DND-41 (cell line): Measurements from ENCODE around the gene AKAP1.

ENCODE experiments used
- ATAC-seq: fragments of 200-7000 bp; cut with Tn5 transposase; 3 replicates; pipeline ENCODE4 v1.9.1; 2021; ENCODE audit warnings: low read depth; ENCODE audit not compliant: insufficient read depth
- DNase-seq: peaks from one replicate; pipeline ENCODE4 v3.0.0-alpha.2; 2020
- H2AFZ ChIP-seq: 2 replicates; pipeline ENCODE4 v1.6.0; 2012; ENCODE audit warnings: low read depth, low read length
- H3K27ac ChIP-seq: 2 replicates; pipeline ENCODE4 v1.5.1; 2012; ENCODE audit warnings: low read length, inconsistent platforms
- H3K27me3 ChIP-seq: fragments of 200-600 bp; sonication (generic); 2 replicates; pipeline ENCODE4 v1.6.0; 2012; ENCODE audit warnings: low read length, mild to moderate bottlenecking, inconsistent platforms; ENCODE audit not compliant: insufficient read depth, poor library complexity
- H3K36me3 ChIP-seq: 2 replicates; pipeline ENCODE4 v1.5.1; 2012; ENCODE audit warnings: low read length, inconsistent platforms; ENCODE audit not compliant: insufficient read depth
- H3K4me1 ChIP-seq: 2 replicates; pipeline ENCODE4 v1.5.1; 2012; ENCODE audit warnings: mild to moderate bottlenecking, low read length; ENCODE audit not compliant: insufficient read depth
- H3K4me2 ChIP-seq: 2 replicates; pipeline ENCODE4 v1.6.0; 2012; ENCODE audit warnings: mild to moderate bottlenecking, moderate library complexity, low read length, inconsistent platforms; ENCODE audit not compliant: insufficient read depth
- H3K4me3 ChIP-seq, 2 experiments: fragments of 200-600 bp in 1 of 2; shearing (Covaris generic) in 1 of 2; 2 replicates each; pipeline ENCODE4 v1.5.1; 2012 to 2016; ENCODE audit warnings: inconsistent platforms in 2 of 2, low read length in 2 of 2, mild to moderate bottlenecking in 2 of 2, low read depth in 1 of 2, moderate library complexity in 1 of 2
- H3K79me2 ChIP-seq: 2 replicates; pipeline ENCODE4 v1.6.0; 2012; ENCODE audit warnings: low read length, inconsistent platforms; ENCODE audit not compliant: insufficient read depth
- H3K9ac ChIP-seq: 2 replicates; pipeline ENCODE4 v1.6.0; 2012; ENCODE audit warnings: low read depth, mild to moderate bottlenecking, inconsistent platforms, low read length, moderate library complexity
- H3K9me3 ChIP-seq: 2 replicates; pipeline ENCODE4 v1.5.1; 2012; ENCODE audit warnings: low read length, moderate library complexity, mild to moderate bottlenecking, inconsistent platforms; ENCODE audit not compliant: insufficient read depth, severe bottlenecking
- H4K20me1 ChIP-seq: 2 replicates; pipeline ENCODE4 v1.6.0; 2012; ENCODE audit warnings: low read length; ENCODE audit not compliant: insufficient read depth
- EZH2 ChIP-seq: IDR thresholded peaks from 3 replicates; pipeline ENCODE4 v1.6.1; 2012; ENCODE audit warnings: borderline replicate concordance, low read depth, mild to moderate bottlenecking, moderate library complexity, low read length, inconsistent platforms; ENCODE audit not compliant: severe bottlenecking
- TF ChIP-seq, protein P1 (sequence below): IDR thresholded peaks from 2 replicates; pipeline ENCODE4 v1.5.1; 2012; ENCODE audit warnings: borderline replicate concordance, low read length, moderate library complexity, mild to moderate bottlenecking; ENCODE audit not compliant: poor library complexity, severe bottlenecking; ENCODE audit errors: extremely low read depth

Gene AKAP1

DNA sequence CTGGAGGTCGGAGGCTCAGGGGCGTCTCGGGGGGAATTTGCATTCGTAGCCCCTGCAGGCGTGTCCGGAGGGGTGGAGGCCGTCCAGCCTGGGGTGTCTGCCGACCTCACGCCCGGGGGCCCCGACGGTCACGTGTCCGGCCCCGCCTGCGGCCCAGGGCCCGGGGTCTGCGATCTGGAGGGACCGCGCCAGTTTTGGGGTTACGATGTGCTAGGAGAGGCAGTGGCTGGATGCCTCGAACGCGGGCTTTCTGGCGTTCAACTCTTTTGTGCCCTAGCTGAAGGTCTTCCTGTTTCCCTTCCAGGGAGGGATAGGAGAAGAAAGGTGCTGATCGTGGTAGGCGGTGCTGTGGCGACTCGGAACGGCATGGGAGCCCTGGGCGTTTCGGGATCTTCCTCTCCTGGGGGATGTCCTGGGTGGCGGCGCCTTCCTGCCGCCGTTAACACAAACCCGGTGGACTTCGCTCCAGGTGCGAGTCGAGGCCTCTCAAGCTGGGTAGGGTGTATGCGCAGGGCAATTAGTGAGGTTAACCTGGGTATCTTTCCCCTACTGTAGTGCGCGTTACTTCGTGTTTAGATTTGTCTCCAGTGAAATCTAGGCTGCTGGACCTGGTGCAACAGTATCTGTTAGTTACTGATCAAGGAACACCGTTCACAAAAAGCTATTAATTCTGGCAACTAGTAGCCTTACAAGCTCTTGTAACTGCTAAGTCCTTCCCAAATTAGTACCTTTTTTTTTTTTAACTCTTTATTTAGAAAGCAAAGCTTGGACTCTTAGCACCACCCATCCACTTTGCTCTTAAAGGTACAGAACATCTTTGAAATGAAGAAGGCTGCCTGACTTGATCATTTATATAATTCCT, 1.3 kb downstream of the AKAP1 start:
- Histone ChIP-seq H2AFZ (peak overlapping the region; percentile 86), H3K79me2 (peaks cover 72% of the 10 kb centered on the region), H3K4me2 (peak overlapping the region; percentile 96), H3K9me3 (no peaks in the 10 kb centered on the region), H3K4me3 (peak overlapping the region; percentile 59 to 90), H4K20me1 (peaks cover 46% of the 10 kb centered on the region; the same call in 1 of the 2 replicates), H3K27me3 (no peaks in the 10 kb centered on the region), H3K27ac (peak overlapping the region; percentile 53), H3K4me1 (peaks cover 35% of the 10 kb centered on the region), H3K9ac (peak overlapping the region; percentile 80), H3K36me3 (no peaks in the 10 kb centered on the region; the same call in 1 of the 2 replicates)
- TF ChIP-seq EZH2 = no peak
- TF ChIP-seq, protein P1, sequence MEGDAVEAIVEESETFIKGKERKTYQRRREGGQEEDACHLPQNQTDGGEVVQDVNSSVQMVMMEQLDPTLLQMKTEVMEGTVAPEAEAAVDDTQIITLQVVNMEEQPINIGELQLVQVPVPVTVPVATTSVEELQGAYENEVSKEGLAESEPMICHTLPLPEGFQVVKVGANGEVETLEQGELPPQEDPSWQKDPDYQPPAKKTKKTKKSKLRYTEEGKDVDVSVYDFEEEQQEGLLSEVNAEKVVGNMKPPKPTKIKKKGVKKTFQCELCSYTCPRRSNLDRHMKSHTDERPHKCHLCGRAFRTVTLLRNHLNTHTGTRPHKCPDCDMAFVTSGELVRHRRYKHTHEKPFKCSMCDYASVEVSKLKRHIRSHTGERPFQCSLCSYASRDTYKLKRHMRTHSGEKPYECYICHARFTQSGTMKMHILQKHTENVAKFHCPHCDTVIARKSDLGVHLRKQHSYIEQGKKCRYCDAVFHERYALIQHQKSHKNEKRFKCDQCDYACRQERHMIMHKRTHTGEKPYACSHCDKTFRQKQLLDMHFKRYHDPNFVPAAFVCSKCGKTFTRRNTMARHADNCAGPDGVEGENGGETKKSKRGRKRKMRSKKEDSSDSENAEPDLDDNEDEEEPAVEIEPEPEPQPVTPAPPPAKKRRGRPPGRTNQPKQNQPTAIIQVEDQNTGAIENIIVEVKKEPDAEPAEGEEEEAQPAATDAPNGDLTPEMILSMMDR = no peak
- no peak for ATAC-seq
- peak; percentile 20 for DNase-seq

DNA sequence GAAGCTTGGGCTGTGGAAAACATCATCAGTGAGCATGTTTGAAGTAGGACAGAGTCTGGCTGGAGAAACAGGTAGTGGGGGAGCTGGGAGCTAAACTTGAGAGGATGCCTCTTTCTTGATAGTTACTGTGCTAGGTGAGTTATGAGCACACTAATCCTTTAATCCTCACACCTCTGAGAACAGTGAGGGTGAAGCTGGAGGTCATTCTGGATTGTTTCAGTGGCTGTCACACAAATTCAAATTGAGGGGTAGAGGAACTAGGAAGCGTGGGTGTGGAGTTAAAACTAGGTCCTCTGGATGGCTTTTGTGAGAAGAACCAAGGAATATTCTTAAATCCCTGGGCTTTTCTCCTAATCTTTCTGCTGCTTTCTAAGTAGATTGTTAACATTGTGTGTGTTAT, 3.3 kb downstream of the AKAP1 start:
- Histone ChIP-seq H4K20me1 (peaks cover 59% of the 10 kb centered on the region; the same call in 1 of the 2 replicates), H3K36me3 (peaks cover 3% of the 10 kb centered on the region), H3K27ac (no peak overlapping the region), H3K27me3 (no peaks in the 10 kb centered on the region), H3K9ac (no peak overlapping the region), H3K4me3 (no peak overlapping the region), H3K79me2 (peaks cover 92% of the 10 kb centered on the region), H2AFZ (no peak overlapping the region), H3K4me1 (peaks cover 33% of the 10 kb centered on the region), H3K9me3 (no peaks in the 10 kb centered on the region), H3K4me2 (peak overlapping the region; percentile 96; the same call in 1 of the 2 replicates)
- TF ChIP-seq EZH2 = no peak
- TF ChIP-seq, protein P1 = no peak
- ATAC-seq = no peak
- DNase-seq = no peak

GRCh38 chr17:57089391-57089790, 4.3 kb downstream of the AKAP1 start:
- Histone ChIP-seq H2AFZ (no peak overlapping the region), H3K27me3 (no peaks in the 10 kb centered on the region), H4K20me1 (peaks cover 68% of the 10 kb centered on the region; the same call in 1 of the 2 replicates), H3K79me2 (peaks cover 96% of the 10 kb centered on the region), H3K9me3 (no peaks in the 10 kb centered on the region), H3K4me2 (no peak overlapping the region), H3K4me1 (peaks cover 23% of the 10 kb centered on the region), H3K4me3 (no peak overlapping the region), H3K9ac (no peak overlapping the region), H3K27ac (no peak overlapping the region), H3K36me3 (peaks cover 3% of the 10 kb centered on the region)
- TF ChIP-seq, protein P1 = no peak
- TF ChIP-seq EZH2 = no peak
- DNase-seq = no peak
- ATAC-seq = no peak
